MM.1S (cell line): ENCODE measurements around the gene C12orf42.

Experiments used
- CTCF ChIP-seq: fragments of 300-600 bp; sonication (generic); IDR thresholded peaks from 2 replicates; pipeline ENCODE4 v1.5.1; 2016; ENCODE audit warnings: antibody characterized with exemption, low read length, mixed read lengths
- EZH2 ChIP-seq: fragments of 300-600 bp; sonication (generic); optimal IDR thresholded peaks from 2 replicates; pipeline ENCODE3; 2017; ENCODE audit warnings: low read depth, mild to moderate bottlenecking, antibody characterized with exemption, low read length, mixed read lengths
- EZH2phosphoT487 ChIP-seq: fragments of 300-600 bp; sonication (generic); IDR thresholded peaks from 2 replicates; pipeline ENCODE4 v1.6.1; 2018; ENCODE audit warnings: antibody characterized with exemption, low read length

DNA sequence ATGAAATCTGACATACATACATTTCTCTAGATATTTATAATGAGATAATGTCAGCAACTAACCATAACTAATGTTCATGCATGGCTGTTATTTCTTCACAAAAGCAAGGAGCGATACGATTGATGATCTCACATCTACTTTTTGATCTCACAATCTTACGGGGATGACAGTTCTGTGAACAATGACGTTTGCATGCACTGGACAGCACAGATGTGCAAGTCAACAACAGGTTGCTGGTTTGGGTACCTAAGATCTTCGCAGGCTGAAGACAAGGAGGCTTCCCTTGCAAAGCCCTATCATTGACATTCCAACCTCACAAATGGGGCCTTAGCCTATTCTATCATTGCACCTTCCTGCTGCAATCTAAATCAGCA lies 53.6 kb downstream of the C12orf42 start:
- TF ChIP-seq CTCF (no peak), EZH2 (no peak), EZH2phosphoT487 (no peak)
